Testis (tissue), 3 donors: ENCODE measurements around the gene GLYAT. TPM values are rescaled to one million over a fixed set of nuclear protein-coding genes. Genes with fewer than 3 reads are reported as not detected.

ENCODE experiments used
- DNase-seq: peaks from one replicate; pipeline ENCODE4 v3.0.0-alpha.2; 2019
- H3K27ac ChIP-seq, 2 donors: fragments of 200-600 bp; sonication (generic); one replicate each; pipeline ENCODE4 v1.5.1; 2019
- H3K27me3 ChIP-seq: fragments of 200-600 bp; sonication (generic); one replicate; pipeline ENCODE4 v1.5.1; 2019
- H3K36me3 ChIP-seq: fragments of 200-600 bp; sonication (generic); one replicate; pipeline ENCODE4 v1.5.1; 2017; ENCODE audit warnings: low read depth; ENCODE audit errors: missing control alignments
- H3K4me1 ChIP-seq: fragments of 200-600 bp; sonication (generic); one replicate; pipeline ENCODE4 v1.5.1; 2019
- H3K4me3 ChIP-seq, 2 donors: fragments of 200-600 bp; sonication (generic); one replicate each; pipeline ENCODE4 v1.5.1; 2017 to 2019
- H3K9me3 ChIP-seq: fragments of 200-600 bp; sonication (generic); one replicate; pipeline ENCODE4 v1.5.1; 2017
- CTCF ChIP-seq, 3 experiments: fragments of 450-650 bp in 2 of 3; fragments of 200-600 bp in 1 of 3; sonication (generic) in 1 of 3; IDR thresholded peaks; one replicate each; pipeline ENCODE4 v1.5.1; 2016 to 2019; ENCODE audit warnings: antibody characterized with exemption in 3 of 3, mild to moderate bottlenecking in 2 of 3, moderate library complexity in 1 of 3
- POLR2A ChIP-seq: fragments of 450-650 bp; IDR thresholded peaks from one replicate; pipeline ENCODE4 v1.6.1; 2017; ENCODE audit warnings: antibody characterized with exemption, mild to moderate bottlenecking, moderate library complexity
- WGBS, 2 donors: methylation state at CpG; one replicate each; pipeline ENCODE4 v1.1.5; 2018; 5-methylcytosine and 5-hydroxymethylcytosine counted together
- intact Hi-C: fragments of 100-400 bp; cut with DNase I; formaldehyde crosslinking; loops from one replicate; pipeline ENCODE4 v1.15.1; 2023; ENCODE audit warnings: low total_unique reads
- polyA plus RNA-seq: library from polyadenylated mRNA; stranded (reverse); fragments of 350-450 nt; fragmentation: Illumina TruSeq; extraction: RNeasy Lipid Tissue Mini Kit (QIAGEN cat#74804); gene quantifications from one replicate; pipeline ENCODE4 v1.2.3, GENCODE V29; 2014; ENCODE audit warnings: low read depth, low replicate concordance; ENCODE audit not compliant: insufficient read depth
- total RNA-seq, 2 donors: library from RNA; depleted of rRNA; stranded (reverse); fragments of >200 nt; gene quantifications; one replicate each; pipeline ENCODE4 v1.2.3, GENCODE V29; 2016

Gene GLYAT
- total and polyA plus RNA-seq, 3 donors from 2014 or later = 1.0 to 1.9 TPM; not detected in 1

- 56 to 70% methylated on average over 1 of the region's 1 CpG for WGBS, 2 donors
- no peak overlapping the region for H3K4me3 ChIP-seq
- TF ChIP-seq POLR2A = no peak
- intact Hi-C loops = no loop called here
- H3K36me3 ChIP-seq = no peaks in the 10 kb centered on the region
- no peak for DNase-seq
- H3K9me3 ChIP-seq = no peaks in the 10 kb centered on the region
- H3K27ac ChIP-seq = no peak overlapping the region
- peaks cover 5% of the 10 kb centered on the region for H3K4me1 ChIP-seq
- no peaks in the 10 kb centered on the region for H3K27me3 ChIP-seq
Measured at GRCh38 chr11:58676563-58677135, 55.1 kb downstream of the GLYAT start.

GRCh38 chr11:58675334-58676155 is 56.2 kb downstream of the GLYAT start:
- TF ChIP-seq POLR2A = no peak
- TF ChIP-seq CTCF (IDR thresholded peaks at IDR 0.05) = peak; percentile 74 to 89 (median 75)
- Histone ChIP-seq H3K9me3 (no peaks in the 10 kb centered on the region), H3K27ac (no peak overlapping the region), H3K4me1 (peaks cover 10% of the 10 kb centered on the region), H3K4me3 (peak overlapping the region in 1 of 2 donors; percentile 33), H3K27me3 (no peaks in the 10 kb centered on the region), H3K36me3 (no peaks in the 10 kb centered on the region)
- 29 to 34% methylated on average over 13 of the region's 13 CpGs for WGBS, 2 donors
- intact Hi-C loops = no loop called here
- peak; percentile 92 for DNase-seq

GRCh38 chr11:58674609-58675008 is 57.1 kb downstream of the GLYAT start:
- intact Hi-C loops = no loop called here
- DNase-seq = peak; percentile 38
- peak overlapping the region in 1 of 2 donors; percentile 33 for H3K4me3 ChIP-seq
- no peak overlapping the region for H3K27ac ChIP-seq
- WGBS, 2 donors = 38 to 50% methylated on average over 8 to 12 of the region's 12 CpGs
- H3K4me1 ChIP-seq = peaks cover 10% of the 10 kb centered on the region
- no peaks in the 10 kb centered on the region for H3K27me3 ChIP-seq
- H3K9me3 ChIP-seq = no peaks in the 10 kb centered on the region
- no peaks in the 10 kb centered on the region for H3K36me3 ChIP-seq
- no peak for TF ChIP-seq CTCF (IDR thresholded peaks at IDR 0.05)
- no peak for TF ChIP-seq POLR2A

GRCh38 chr11:58671983-58672633 is 59.6 kb downstream of the GLYAT start:
- 51 to 69% methylated on average over 6 of the region's 6 CpGs for WGBS, 2 donors
- peak; percentile 80 for DNase-seq
- intact Hi-C loops = no loop called here

More at GRCh38 chr11:58671983-58672633, 59.6 kb downstream of the GLYAT start:
- Histone ChIP-seq H3K36me3 (no peaks in the 10 kb centered on the region), H3K9me3 (no peaks in the 10 kb centered on the region), H3K4me1 (peaks cover 10% of the 10 kb centered on the region), H3K4me3 (no peak overlapping the region), H3K27ac (peak overlapping the region in 1 of 2 donors; percentile 63), H3K27me3 (no peaks in the 10 kb centered on the region)
- TF ChIP-seq POLR2A (no peak), CTCF (IDR thresholded peaks at IDR 0.05) (no peak)
